ENCODE data around the gene LRP4.
"Not testable (repeated sequence)": the region's sequence is repeated elsewhere in the genome, so short reads cannot be mapped to it uniquely, and the experiment has no call there.

LRP4 gene, protein sequence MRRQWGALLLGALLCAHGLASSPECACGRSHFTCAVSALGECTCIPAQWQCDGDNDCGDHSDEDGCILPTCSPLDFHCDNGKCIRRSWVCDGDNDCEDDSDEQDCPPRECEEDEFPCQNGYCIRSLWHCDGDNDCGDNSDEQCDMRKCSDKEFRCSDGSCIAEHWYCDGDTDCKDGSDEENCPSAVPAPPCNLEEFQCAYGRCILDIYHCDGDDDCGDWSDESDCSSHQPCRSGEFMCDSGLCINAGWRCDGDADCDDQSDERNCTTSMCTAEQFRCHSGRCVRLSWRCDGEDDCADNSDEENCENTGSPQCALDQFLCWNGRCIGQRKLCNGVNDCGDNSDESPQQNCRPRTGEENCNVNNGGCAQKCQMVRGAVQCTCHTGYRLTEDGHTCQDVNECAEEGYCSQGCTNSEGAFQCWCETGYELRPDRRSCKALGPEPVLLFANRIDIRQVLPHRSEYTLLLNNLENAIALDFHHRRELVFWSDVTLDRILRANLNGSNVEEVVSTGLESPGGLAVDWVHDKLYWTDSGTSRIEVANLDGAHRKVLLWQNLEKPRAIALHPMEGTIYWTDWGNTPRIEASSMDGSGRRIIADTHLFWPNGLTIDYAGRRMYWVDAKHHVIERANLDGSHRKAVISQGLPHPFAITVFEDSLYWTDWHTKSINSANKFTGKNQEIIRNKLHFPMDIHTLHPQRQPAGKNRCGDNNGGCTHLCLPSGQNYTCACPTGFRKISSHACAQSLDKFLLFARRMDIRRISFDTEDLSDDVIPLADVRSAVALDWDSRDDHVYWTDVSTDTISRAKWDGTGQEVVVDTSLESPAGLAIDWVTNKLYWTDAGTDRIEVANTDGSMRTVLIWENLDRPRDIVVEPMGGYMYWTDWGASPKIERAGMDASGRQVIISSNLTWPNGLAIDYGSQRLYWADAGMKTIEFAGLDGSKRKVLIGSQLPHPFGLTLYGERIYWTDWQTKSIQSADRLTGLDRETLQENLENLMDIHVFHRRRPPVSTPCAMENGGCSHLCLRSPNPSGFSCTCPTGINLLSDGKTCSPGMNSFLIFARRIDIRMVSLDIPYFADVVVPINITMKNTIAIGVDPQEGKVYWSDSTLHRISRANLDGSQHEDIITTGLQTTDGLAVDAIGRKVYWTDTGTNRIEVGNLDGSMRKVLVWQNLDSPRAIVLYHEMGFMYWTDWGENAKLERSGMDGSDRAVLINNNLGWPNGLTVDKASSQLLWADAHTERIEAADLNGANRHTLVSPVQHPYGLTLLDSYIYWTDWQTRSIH (N-terminal part only)

DNA sequence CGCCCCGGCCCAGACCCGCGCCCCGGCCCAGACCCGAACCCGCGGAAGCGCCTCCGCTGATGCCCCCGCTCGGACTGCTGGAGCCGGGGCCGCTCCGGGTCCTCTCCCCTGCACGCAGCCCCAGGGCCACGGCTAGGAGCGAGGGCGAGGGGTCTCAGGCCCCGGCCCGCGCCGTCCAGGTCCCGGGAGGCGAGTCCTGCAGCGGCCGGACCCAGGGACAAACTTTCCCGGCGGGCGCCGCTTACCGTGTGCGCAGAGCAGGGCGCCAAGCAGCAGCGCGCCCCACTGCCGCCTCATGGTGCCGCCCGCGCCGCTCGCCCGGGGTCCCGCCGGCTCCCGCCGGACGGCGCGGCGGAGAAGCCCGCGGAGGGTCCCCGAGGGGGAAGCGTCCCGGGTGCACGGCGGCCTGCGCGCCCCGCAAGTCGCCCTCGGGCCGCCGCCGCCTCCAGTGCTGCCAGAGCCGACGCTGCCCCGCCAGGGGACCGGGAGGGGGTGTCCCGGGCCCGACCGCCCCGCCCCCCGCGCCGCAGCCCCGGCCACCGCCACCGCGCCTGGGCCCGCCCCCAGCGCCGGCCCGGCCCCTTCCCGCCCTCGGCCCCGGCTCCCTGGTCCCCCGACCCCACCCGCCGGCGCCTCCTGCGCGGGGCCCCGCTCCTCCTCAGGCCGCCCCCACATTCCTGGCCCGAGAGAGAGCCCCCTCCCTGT, at the start of gene LRP4:
Gene LRP4 (minus strand): TSS at position 468 of the 705 bp plus-strand sequence. CDS start 171 bp downstream, at position 297.
- DNase-seq (ENCODE audit: low read depth, low spot score), result no peak

DNA sequence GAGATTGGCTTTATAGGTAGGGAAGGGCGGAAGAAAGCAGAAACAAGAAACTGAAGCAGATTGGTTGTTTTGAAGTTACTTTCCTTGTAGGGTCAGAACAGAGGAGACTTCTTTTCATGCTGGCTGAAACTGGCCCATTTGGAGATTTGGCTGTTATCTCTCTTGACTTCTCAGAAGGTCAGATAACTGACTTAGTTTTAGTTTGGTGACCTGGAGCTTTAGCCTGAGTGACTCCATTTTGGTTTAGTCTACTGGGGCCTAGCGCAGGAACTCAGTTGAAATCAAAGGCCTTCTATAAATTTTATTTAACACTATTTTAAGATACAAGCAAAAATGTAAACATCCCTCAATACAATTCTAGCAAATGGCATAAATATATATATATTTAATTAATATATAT, 49.6 kb upstream of the LRP4 start:
- DNase-seq (ENCODE audit: low read depth, low spot score), result no peak

DNA sequence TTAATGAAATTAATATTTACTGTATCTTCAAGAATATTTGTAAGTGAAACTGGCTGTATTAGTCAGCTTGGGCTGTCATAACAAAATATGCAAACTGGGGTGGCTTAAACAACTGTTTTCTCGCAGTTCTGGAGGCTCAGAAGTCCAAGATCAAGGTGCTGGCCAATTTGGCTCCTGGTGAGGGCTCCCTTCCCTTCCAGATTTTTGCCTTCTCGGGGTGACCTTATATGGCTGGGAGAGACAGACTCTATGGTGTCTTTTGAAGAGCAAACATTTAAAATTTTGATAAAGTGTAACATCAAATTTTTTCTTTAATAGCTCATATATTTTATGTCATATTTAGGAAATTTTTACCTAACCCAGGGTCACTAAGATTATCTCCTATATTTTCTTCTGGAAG, 48.4 kb upstream of the LRP4 start:
- DNase-seq (ENCODE audit: low read depth, low spot score), result no peak

DNA sequence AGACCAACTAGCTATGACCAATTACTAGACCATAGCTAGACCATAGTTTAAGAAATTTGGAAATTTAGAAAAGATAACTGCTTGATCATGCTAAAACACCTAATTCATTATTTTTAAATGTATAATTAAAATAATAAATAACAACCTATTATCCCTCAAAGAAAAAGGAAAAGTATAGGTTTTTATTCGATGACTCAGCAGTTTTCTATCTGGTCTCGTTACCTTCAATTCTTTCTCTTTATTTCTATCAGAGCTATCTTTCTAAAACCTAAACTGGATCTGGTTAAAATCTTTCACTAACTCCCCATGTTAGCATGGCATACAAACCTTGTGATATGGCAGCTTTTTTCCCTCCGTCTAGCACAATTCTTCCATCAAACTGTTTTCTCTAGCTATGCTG, 45.5 kb upstream of the LRP4 start:
- no peak for DNase-seq (ENCODE audit: low read depth, low spot score)

DNA sequence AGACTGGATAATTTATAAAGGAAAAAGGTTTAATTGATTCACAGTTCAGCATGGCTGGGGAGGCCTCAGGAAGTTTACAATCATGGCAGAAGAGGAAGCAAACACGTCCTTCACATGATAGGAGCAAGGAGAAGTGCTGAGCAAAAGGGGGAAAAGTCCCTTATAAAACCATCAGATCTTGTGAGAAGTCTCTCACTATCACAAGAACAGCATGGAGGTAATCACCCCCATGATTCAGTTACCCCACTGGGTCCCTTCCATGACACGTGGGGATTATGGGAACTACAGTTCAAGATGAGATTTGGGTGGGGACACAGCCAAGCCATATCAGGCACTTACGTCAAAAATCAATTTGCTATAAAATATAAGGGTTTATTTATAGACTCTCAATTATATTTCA, 43.5 kb upstream of the LRP4 start:
- not testable (repeated sequence) for DNase-seq (ENCODE audit: low read depth, low spot score)

DNA sequence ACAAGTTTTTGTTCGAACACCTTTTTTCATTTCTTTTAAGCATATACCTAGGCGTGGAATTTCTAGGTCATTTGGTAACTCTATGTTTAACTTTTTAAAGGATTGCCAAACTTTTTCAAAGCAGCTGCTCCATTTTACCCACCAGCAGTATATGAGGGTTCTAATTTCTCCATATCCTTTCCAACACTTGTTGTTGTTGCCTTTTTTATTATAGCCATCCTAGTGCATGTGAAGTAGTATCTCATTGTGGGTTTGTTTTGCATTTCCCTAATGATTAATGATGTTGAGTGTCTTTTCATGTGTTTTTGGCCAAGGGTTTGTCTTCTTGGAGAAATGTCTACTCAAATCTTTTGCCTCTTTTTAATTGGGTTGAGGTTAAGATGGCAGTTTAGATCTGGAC, 42.7 kb upstream of the LRP4 start:
- DNase-seq (ENCODE audit: low read depth, low spot score), result no peak

DNA sequence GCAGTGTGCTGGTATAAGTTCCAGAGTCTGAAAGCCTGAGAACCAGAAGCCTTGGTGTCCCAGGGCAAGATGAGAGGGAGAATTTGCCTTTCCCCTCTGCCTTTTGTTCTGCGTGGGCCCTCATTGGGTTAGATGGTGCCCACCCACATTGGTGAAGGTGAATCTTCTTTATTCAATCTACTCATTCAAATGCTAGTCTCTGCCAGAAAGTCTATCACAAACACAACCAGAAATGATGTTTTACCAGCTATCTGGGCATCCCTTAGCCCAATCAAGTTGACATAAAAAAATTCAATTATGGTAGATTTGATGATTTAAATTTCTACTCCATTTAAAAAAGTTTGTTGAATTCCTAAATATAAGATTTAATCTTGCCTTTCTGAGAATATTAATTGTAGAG, 40.4 kb upstream of the LRP4 start:
- DNase-seq (ENCODE audit: low read depth, low spot score), result no peak

DNA sequence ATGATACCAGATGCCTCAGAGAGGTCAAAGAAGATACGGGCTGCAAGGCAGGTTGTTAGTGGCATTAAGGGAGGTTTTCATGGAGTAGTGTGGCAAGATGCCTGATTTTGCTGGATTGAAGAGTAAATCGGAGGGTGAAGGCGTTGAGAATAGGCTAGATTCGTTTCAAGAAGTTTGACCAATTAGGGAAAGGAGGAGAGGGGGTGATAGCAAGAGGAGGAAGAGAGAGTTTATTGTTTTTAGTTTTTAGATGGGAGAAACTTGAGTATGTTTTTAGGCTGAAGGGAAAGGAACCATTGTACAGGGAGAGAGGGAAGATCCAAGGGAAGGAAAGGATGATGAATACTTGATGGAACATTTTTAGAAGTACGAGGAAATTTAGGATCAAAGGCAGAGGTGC, 34.7 kb upstream of the LRP4 start:
- DNase-seq (ENCODE audit: low read depth, low spot score), result no peak

DNA sequence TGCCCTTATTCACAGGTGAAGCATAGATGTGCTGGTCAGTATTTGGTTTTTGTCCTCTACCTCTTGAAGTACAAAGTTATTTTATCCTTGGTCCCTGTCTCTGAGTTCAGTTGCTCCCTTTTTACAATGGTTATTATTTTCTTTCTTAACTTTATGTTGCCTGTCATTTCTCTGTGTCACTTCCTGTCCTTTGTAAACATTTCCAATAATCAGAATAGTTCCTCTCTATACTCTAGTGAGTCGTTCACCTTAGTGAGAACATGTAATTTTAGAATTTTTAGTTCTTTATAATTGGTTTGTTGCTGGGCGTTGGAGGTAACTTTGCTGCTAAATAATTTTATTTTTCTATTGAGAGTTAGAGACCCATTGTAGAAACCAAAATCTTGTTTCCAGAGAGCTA, 34.2 kb upstream of the LRP4 start:
- DNase-seq (ENCODE audit: low read depth, low spot score), result no peak

DNA sequence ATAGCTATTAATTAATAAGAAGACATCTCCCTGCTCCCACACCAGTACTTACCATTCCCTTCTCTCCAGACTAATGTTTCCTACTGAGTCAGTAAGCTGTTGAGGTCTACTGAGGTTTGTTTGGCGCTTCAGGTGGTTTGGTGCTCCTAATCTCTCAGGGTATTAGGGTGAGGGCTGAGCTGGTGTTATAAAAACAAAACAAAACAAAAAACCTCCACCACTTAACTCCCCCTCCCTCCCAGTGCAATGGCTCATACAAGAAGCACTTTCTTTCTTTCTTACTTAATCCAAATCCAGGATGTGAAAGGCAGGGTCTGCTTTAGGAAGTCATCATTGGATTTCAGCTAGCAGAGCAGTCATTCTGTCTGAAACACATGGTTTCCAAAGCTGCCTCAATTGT, 33.5 kb upstream of the LRP4 start:
- DNase-seq (ENCODE audit: low read depth, low spot score), result no peak

DNA sequence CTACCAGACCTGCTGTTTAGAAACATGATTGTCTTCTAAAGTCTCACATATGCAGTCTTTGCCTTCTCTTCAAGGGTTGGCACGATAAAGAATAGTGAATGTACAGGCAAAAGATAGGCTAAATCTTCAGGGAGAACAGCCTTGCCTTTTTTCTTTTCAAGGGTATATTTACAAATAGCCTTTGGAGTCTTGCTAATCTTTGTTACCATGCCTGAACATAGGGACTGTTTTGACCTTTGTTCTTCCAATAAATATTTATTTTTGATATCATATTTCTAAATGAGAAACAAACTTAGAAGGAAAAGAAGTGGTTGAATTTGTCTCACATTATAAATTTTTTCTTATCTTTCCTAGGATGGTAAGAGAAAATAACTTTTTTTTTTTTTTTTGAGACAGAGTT, 30.9 kb upstream of the LRP4 start:
- DNase-seq (ENCODE audit: low read depth, low spot score), result no peak

DNA sequence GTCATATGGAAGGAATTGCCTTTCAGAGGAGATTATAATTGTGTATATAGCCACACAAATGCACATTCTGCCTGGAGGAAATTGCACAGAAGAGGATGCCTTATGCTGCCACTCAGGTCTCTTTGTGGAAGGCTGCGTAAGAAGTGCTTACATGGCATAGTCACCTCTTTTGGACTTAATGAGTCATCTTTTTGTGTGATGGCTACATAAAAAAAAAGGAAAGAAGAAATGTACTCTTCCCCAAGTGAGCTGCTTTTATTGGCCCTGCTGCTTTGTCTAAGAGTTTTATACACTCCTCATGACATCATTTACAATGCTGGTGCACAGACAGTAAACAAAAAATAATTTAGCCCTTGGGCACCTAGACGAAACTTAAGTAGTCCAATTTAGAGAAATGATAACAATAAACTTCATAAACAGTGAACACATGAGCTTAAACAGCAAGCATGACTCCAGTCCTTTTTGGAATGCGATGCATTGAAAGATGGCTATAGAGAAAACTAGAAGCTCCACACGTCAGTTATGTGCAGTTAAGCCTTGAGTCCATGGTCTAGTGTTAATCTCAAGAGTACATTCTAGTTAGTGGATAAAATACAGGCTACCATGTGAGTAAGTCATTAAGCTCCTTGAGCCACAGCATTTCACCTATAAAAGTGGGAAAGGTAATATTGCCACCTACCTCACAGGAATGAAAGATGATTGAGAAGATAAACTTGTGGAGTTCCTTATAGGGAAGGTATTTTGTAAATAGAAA, 30.2 kb upstream of the LRP4 start:
- no peak for DNase-seq (ENCODE audit: low read depth, low spot score)

DNA sequence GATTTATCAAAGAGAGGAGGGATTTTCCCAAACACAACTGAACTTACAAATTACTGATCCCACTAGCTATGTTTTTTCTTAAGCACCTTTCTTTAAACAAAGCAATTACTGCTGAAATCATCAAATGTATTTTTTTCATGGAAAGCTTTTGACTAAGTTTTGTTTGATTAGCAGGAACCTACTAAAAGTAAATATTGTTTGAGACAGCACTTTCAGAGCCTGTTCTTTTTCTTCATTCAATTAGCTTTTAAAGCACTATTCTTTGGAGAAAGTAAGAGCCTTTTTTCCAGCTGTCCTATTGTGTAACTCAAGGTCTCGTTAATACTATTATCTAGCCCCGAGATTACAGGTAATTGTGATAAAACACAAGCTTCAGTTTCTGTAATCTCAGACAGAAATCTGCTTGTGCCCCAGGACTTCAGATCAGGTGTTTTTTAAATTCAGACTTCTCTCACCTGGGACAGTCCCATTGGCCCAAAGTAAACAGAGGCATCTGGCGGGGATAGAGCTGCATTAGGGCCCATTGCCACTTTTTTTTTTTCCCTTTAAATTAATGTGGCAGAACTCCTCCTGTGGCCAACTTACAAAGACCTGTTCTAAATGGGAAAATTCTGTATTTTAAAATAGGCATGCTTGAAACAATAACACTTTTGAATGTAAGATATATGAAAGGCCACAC, 29.2 kb upstream of the LRP4 start:
- no peak for DNase-seq (ENCODE audit: low read depth, low spot score)

DNA sequence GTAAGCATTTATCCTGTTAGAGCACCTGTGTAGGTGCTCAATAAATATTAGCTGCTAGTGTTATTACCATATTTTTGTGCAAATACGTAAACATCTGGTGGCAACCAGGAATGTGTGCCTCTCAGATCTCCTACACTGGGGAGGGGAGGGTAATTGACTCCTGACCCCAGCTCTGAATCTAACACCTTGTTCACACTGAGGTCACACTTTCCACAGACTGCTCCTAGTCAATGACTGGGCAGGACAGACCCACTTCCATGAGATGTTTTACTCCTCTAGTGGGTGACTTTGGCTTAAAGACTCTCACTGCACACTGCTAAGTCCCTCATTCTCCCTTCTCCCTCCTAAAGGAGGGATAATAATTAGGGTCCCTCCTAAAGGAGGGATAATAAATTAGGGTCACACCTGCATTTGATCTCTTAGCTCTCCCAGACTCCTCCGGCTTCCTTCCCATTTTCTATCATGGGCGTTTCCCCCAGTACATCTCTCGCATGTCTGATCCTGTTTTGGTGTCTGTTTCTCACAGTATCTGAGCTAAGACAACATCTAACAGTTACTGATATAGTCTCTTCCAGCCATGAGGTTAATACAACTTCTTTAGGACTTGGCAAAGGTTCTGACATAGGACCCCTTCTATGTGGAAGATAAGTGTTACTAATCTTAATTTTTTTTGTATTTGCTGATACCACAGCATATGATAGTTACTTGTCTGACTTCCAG, 26.2 kb upstream of the LRP4 start:
- no peak for DNase-seq (ENCODE audit: low read depth, low spot score)

DNA sequence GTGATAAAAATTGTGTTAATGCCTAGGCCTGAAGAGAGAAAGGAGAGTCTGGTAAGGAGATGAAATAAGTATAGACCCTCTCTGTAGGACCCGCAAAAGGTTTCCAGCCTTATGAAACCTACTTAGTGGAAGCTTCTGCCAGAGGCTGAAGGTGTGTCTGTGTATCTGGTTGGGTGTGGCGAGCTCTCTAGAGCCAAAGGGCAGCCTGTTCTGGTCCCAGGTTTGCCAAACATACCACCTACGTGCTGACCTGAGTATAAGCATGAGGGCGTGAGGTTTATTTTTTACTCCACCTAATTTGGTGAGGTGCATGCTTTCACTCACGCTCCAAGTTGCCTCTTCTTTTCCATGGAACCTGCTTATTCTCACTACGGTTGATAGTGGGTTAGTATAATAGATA, 23.8 kb upstream of the LRP4 start:
- DNase-seq (ENCODE audit: low read depth, low spot score), result no peak

DNA sequence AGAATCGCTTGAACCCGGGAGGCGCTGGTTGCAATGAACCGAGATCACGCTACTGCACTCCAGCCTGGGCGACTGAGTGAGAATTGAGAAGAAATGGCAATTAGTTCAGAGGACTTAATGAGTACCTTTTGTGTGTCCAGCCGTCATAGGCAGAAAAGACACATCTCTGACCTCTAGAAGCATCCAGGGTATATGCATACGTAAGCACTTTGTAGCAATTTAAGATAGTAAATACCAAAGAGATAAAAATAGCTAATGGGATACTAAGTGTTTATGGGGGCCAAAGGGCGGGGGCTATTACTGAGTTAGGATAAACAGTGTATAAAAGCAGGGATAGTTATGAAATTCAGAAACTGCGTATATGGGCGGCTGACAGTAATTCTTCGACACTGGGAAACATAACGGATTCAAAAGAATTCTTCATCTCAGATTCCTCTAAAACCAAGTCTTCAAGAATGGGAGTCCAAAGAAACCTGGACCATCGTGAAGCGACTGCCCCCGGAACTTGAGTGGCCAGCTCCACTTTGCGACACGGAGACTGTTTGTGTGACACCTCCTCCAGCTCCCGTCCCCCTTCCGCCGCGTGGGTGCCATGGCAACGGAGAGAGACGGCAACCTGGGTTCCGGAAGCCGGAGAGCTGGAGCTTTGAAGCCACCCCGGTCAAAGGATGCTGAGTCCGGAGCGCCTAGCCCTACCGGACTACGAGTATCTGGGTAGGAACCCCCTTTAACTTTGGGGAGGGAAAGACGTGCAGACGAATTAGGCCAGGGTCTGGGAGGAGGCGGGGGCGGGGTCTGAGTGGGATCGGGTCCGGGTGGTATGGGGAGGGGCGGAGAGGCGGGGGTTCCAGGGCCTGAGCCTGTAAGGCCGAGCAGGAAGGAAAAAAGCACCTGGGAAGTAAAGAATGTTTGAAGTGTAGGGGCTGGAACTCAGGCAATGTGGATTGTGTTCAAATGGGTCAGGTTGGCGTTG, 18.1 kb upstream of the LRP4 start, which contains the start of gene CSTPP1:
Gene CSTPP1 (plus strand): TSS at position 624 of the 973 bp plus-strand sequence. CDS start 45 bp downstream, at position 669.
- DNase-seq (ENCODE audit: low read depth, low spot score), result peak; percentile 86

DNA sequence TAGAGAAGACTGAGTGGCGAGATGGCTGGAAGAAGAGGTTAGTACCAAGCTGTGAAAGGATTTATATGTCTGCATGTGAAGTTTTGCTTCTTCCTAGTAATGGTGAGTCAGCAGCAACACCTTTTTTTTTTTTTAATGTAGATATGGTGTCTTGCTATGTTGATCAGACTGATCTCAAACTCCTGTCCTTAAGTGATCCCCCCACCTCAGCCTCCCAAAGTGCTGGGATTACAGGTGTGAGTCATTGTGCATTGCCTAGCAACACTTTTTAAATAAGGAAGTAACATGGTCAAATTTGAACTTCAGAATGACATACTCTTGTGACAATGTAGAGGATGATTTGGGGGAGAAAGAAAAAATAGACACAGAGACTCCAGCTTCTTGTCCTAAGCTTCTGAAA, 11.7 kb upstream of the LRP4 start:
- no peak for DNase-seq (ENCODE audit: low read depth, low spot score)

DNA sequence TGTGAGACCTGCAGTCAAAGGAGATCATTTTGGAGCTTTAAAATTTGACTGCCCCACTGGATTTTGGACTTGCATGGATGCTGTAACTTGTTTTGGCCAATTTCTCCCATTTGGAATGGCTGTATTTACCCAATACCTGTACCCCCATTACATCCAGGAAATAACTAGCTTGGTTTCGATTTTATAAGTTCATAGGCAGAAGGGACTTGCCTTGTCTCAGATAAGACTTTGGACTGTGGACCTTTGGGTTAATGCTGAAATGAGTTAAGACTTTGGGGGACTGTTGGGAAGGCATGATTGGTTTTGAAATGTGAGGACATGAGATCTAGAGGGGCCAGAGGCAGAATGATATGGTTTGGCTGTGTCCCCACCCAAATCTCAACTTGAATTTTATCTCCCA, 10.4 kb upstream of the LRP4 start:
- DNase-seq (ENCODE audit: low read depth, low spot score), result not testable (repeated sequence)

All from activated CD4-positive, CD25-positive, alpha-beta regulatory T cell treated with anti-CD3 and anti-CD28 coated beads, Interleukin-2, amount 50 U/mL, for 16 hours (primary cell).